Activated naive CD8-positive, alpha-beta T cell (primary cell): Measurements from ENCODE around the gene ZSCAN5B.
"Not testable (repeated sequence)": the region's sequence is repeated elsewhere in the genome, so short reads cannot be mapped to it uniquely, and the experiment has no call there.

ENCODE experiments used
- H3K27ac Mint-ChIP-seq: one replicate; pipeline ENCODE4 v1.8.0; 2021; ENCODE audit warnings: mixed read lengths
- H3K27me3 Mint-ChIP-seq: one replicate; pipeline ENCODE4 v1.8.0; 2021; ENCODE audit warnings: mixed read lengths
- H3K36me3 Mint-ChIP-seq: one replicate; pipeline ENCODE4 v1.8.0; 2021; ENCODE audit warnings: mixed read lengths
- H3K4me1 Mint-ChIP-seq: one replicate; pipeline ENCODE4 v1.8.0; 2021; ENCODE audit warnings: low read depth, mixed read lengths
- H3K4me3 Mint-ChIP-seq: one replicate; pipeline ENCODE4 v1.8.0; 2021; ENCODE audit warnings: mild to moderate bottlenecking, mixed read lengths
- H3K9me3 Mint-ChIP-seq: one replicate; pipeline ENCODE4 v1.8.0; 2021; ENCODE audit warnings: low read depth, mixed read lengths

The ZSCAN5B gene

DNA sequence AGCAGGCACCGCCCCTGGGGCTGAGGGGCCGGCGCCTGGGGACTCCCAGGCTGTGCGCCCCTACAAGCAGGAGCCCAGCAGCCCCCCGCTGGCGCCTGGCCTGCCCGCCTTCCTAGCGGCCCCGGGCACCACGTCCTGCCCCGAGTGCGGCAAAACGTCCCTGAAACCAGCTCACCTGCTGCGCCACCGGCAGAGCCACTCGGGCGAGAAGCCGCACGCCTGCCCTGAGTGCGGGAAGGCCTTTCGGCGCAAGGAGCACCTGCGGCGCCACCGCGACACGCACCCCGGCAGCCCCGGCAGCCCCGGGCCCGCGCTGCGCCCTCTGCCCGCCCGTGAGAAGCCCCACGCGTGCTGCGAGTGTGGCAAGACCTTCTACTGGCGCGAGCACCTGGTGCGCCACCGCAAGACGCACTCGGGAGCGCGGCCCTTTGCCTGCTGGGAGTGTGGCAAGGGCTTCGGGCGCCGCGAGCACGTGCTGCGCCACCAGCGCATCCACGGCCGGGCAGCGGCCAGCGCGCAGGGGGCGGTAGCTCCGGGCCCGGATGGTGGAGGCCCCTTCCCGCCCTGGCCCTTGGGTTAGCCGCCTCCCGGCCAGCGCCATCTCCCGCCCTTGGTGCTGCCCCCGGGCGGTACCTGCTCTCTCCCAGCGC is 37.8 kb downstream of the ZSCAN5B start:
- H3K9me3 Mint-ChIP-seq, result no peaks in the 10 kb centered on the region
- H3K4me1 Mint-ChIP-seq, result peaks cover 8% of the 10 kb centered on the region
- no peaks in the 10 kb centered on the region for H3K27me3 Mint-ChIP-seq
- H3K36me3 Mint-ChIP-seq, result peaks cover 7% of the 10 kb centered on the region
- H3K4me3 Mint-ChIP-seq, result no peak overlapping the region
- no peak overlapping the region for H3K27ac Mint-ChIP-seq

DNA sequence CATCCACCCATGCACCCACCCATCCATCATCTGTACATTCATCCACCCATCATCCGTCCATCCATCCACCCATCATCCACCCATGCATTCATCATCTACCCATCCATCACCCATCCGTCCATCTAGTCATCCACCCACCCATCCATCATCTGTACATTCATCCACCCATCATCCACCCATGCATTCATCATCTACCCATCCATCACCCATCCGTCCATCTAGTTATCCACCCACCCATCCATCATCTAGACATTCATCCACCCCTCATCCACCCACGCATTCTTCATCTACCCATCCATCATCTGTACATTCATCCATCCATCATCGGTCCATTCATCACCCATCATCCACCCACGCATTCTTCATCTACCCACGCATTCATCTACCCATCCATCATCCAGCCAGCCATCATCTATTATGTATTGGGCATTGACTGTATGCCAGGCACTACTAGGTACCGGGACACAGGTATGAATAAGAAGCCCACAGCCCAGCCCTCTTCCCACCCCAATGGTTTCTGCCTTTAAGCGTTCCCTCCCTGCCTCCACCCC is 38.5 kb downstream of the ZSCAN5B start:
- H3K27me3 Mint-ChIP-seq, result no peaks in the 10 kb centered on the region
- H3K4me3 Mint-ChIP-seq, result no peak overlapping the region
- H3K4me1 Mint-ChIP-seq, result peaks cover 6% of the 10 kb centered on the region
- H3K9me3 Mint-ChIP-seq, result no peaks in the 10 kb centered on the region
- no peak overlapping the region for H3K27ac Mint-ChIP-seq
- peaks cover 7% of the 10 kb centered on the region for H3K36me3 Mint-ChIP-seq

DNA sequence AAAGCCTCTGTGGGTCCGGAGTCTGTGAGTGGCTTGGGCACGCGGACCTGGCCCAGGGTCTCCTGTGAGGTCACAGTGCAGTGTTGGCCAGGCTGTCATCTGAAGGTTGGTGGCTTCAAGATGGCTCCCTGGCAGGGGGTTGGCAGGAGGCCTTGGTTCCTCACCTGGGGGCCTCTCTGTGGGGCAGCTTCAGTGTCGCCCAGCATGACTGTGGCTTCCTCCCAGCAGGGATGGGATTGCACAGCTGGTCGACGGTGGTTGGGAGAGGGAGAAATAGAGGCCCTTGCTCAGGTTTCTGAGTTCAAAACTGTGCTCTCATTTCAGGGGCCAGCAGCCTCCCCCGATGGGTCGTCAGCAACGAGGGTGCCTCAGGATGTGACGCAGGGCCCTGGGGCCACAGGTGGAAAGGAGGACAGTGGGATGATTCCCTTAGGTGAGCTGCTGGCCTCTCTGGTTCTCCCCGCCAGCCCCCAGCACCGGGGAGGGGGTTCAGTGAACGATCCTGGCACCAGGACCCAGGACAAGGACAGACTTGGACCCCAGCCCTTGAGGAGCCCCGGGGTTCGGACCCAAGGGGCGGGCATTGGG is 39.3 kb downstream of the ZSCAN5B start:
- Mint-ChIP-seq H3K36me3 (peaks cover 7% of the 10 kb centered on the region), H3K4me3 (no peak overlapping the region)

DNA sequence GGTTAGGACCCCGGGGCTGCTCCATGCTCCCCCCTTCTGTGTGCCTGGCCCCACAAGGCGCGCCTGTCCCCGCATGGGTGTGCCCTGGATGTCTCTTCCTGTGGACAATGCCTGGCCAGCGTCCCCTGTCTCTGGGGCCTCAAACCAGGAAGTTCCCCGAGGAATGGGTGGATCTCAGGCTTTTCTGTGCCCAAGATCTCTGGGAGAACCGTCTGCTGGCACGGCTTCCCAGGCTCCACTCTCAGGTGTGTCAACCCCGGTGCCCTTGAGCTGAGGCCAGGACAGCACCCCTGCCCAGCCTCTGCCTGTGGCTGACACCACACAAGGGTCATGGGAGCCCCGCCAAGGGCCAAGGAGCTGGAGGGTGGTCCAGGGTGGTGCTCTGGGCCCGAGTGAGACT is 40.8 kb downstream of the ZSCAN5B start:
- Mint-ChIP-seq H3K27me3 (no peaks in the 10 kb centered on the region), H3K4me1 (peaks cover 16% of the 10 kb centered on the region), H3K36me3 (peaks cover 7% of the 10 kb centered on the region), H3K27ac (no peak overlapping the region), H3K9me3 (no peaks in the 10 kb centered on the region), H3K4me3 (no peak overlapping the region)

More for the DNA sequence above, 39.3 kb downstream of the ZSCAN5B start:
- Mint-ChIP-seq H3K4me1 (peaks cover 11% of the 10 kb centered on the region), H3K27me3 (no peaks in the 10 kb centered on the region), H3K27ac (no peak overlapping the region), H3K9me3 (no peaks in the 10 kb centered on the region)

DNA sequence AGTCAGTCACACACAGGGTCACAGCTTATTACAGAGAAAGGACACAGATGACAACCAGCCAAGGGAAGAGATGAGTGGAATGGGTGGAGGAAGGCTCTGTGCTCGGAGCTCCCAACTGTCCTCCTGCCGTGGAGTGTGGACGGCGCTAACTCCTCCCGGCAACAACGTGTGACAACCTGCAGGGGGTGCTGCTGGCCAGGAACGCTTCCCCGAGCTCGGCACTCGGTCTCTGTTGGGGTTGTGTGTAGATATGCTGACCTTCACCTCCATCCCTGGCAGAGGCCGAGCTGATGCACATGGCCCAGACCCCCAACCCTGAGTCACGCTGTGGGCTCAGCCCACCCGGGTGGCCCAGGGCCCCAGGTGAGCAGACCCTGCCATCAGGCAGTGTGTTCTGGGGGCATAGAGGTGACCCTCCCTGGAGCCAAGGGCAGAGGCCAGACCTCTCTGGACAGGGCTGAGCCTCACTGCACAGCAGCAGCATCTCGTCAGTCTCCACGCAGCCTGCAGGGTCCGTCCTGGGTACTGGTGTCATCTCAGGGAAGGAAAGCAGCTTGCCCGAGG is 42.4 kb downstream of the ZSCAN5B start:
- peaks cover 16% of the 10 kb centered on the region for H3K4me1 Mint-ChIP-seq
- H3K9me3 Mint-ChIP-seq, result no peaks in the 10 kb centered on the region
- H3K27me3 Mint-ChIP-seq, result no peaks in the 10 kb centered on the region
- H3K4me3 Mint-ChIP-seq, result no peak overlapping the region
- H3K27ac Mint-ChIP-seq, result peak overlapping the region; percentile 16
- peaks cover 9% of the 10 kb centered on the region for H3K36me3 Mint-ChIP-seq

DNA sequence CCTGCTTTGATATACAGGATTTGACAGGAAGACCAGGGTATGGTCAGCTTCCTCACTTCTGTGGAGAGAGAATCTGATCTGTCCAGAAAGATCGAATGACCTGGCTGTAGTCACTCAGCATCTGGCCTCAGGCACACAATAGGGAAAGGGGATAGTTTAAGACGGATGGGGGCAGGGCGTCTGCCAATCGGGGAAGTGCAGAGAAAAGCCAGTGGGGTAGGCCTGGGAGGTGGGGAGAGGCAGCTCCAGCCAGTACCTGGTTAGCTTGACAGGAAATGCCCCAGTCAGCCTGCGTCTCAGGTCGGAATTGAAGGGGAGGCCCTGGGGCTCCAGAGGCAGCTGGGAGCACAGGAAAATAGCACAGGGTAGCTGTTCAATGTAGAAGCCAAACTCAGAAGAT is 44.1 kb downstream of the ZSCAN5B start:
- Mint-ChIP-seq H3K4me1 (peaks cover 18% of the 10 kb centered on the region), H3K36me3 (peaks cover 6% of the 10 kb centered on the region), H3K27ac (peak overlapping the region; percentile 89), H3K27me3 (no peaks in the 10 kb centered on the region), H3K9me3 (no peaks in the 10 kb centered on the region), H3K4me3 (no peak overlapping the region)

DNA sequence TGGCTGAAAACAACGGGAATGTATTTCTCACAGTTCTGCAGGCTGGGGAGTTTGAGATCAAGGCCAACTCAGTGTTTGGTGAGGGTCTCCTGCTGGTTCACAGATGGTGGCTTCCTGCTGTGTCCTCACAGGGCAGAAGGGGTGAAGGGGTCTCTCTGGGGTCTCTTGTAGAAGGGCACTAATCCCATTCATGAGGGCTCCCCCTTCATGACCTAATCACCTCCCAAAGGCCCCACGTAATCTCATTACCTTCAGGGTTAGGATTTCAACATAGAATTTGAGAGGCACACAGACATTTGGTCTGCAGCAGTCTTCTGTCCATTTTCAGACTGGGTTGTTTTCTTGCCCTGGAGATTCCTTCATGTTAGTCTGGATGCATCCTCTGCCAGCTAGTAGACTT is 44.9 kb downstream of the ZSCAN5B start:
- Mint-ChIP-seq H3K9me3 (no peaks in the 10 kb centered on the region), H3K27ac (peak overlapping the region; percentile 35), H3K4me3 (no peak overlapping the region), H3K36me3 (peaks cover 9% of the 10 kb centered on the region), H3K4me1 (peaks cover 18% of the 10 kb centered on the region), H3K27me3 (no peaks in the 10 kb centered on the region)

GRCh38 chr19:56150358-56150757 is 47.2 kb downstream of the ZSCAN5B start:
- Mint-ChIP-seq H3K27ac (no peak overlapping the region), H3K4me1 (peaks cover 18% of the 10 kb centered on the region), H3K36me3 (peaks cover 9% of the 10 kb centered on the region), H3K4me3 (no peak overlapping the region), H3K27me3 (no peaks in the 10 kb centered on the region), H3K9me3 (no peaks in the 10 kb centered on the region)

GRCh38 chr19:56149656-56150038 is 47.9 kb downstream of the ZSCAN5B start:
- Mint-ChIP-seq H3K27ac (no peak overlapping the region), H3K4me3 (no peak overlapping the region), H3K4me1 (peaks cover 18% of the 10 kb centered on the region), H3K36me3 (peaks cover 9% of the 10 kb centered on the region), H3K27me3 (no peaks in the 10 kb centered on the region), H3K9me3 (no peaks in the 10 kb centered on the region)

DNA sequence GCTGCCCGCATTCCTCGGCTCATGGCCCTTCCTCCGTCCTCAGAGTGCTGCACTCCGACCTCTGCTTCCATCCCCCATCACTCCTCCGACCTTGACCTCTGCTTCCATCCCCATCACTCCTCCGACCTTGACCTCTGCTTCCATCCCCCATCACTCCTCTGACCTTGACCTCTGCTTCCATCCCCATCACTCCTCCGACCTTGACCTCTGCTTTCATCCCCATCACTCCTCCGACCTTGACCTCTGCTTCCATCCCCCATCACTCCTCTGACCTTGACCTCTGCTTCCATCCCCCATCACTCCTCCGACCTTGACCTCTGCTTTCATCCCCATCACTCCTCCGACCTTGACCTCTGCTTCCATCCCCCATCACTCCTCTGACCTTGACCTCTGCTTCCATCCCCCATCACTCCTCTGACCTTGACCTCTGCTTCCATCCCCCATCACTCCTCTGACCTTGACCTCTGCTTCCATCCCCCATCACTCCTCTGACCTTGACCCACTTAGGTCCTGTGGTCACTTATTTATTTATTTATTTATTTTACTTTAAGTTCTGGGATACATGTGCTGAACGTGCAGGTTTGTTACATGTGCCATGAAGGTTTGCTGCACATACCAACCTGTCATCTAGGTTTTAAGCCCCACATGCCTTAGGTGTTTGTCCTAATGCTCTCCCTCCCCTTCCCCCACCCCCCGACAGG is 48.5 kb downstream of the ZSCAN5B start:
- H3K27me3 Mint-ChIP-seq, H3K9me3 Mint-ChIP-seq, H3K36me3 Mint-ChIP-seq, H3K27ac Mint-ChIP-seq, H3K4me3 Mint-ChIP-seq: not testable (repeated sequence)
- H3K4me1 Mint-ChIP-seq, result peaks cover 23% of the 10 kb centered on the region

- Mint-ChIP-seq H3K4me1 (peaks cover 21% of the 10 kb centered on the region), H3K27me3 (no peaks in the 10 kb centered on the region), H3K36me3 (peaks cover 9% of the 10 kb centered on the region), H3K27ac (no peak overlapping the region), H3K4me3 (no peak overlapping the region), H3K9me3 (no peaks in the 10 kb centered on the region)
Observed at GRCh38 chr19:56148096-56148495, 49.5 kb downstream of the ZSCAN5B start.

DNA sequence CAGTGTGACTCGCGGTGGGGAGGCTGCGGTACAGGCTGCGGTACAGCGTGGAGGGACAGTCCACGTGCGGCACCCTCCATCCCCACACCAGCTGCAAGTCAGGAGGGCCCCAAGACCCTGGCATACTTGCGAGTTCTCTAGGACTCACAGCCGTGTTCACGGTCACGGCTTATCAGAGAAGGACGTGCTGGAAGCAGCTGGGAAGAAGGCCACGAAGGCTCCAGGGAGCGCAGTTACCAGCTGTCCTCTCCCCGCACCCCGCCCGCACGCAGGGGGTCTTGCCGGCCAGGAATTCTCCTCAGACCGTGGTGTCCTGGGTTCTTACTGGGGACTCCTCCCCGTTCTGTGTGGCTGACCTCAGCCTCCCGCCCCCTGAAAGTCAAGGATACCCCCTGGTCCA is 50.3 kb downstream of the ZSCAN5B start:
- Mint-ChIP-seq H3K27ac (no peak overlapping the region), H3K4me3 (no peak overlapping the region), H3K27me3 (no peaks in the 10 kb centered on the region), H3K9me3 (no peaks in the 10 kb centered on the region), H3K4me1 (peaks cover 17% of the 10 kb centered on the region), H3K36me3 (peaks cover 9% of the 10 kb centered on the region)

- Mint-ChIP-seq H3K4me1 (peaks cover 20% of the 10 kb centered on the region), H3K9me3 (no peaks in the 10 kb centered on the region), H3K27me3 (no peaks in the 10 kb centered on the region), H3K27ac (no peak overlapping the region), H3K4me3 (no peak overlapping the region), H3K36me3 (peaks cover 9% of the 10 kb centered on the region)
Observed at GRCh38 chr19:56146904-56147303, 50.7 kb downstream of the ZSCAN5B start.

DNA sequence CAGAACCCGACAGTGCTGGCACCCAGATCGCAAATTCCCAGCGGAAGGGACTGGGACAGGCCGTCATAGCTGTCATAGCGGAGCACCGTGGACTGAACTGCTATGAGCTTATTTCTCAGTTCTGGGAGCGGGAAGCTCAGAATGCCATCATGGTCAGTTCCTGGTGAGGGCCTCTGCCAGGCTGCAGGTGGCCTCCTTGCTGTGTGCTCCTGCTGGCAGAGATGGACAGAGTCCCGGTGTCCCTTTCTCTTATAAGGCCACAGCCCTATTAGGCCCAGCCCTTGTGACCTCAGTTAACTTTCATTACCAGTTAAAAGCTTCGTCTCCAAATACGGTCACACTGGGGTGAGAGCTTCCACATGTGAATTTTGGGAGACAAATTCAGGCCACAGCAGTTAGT is 51.9 kb downstream of the ZSCAN5B start:
- Mint-ChIP-seq H3K27ac (no peak overlapping the region), H3K27me3 (no peaks in the 10 kb centered on the region), H3K4me1 (peaks cover 25% of the 10 kb centered on the region), H3K9me3 (no peaks in the 10 kb centered on the region), H3K4me3 (no peak overlapping the region), H3K36me3 (peaks cover 9% of the 10 kb centered on the region)

DNA sequence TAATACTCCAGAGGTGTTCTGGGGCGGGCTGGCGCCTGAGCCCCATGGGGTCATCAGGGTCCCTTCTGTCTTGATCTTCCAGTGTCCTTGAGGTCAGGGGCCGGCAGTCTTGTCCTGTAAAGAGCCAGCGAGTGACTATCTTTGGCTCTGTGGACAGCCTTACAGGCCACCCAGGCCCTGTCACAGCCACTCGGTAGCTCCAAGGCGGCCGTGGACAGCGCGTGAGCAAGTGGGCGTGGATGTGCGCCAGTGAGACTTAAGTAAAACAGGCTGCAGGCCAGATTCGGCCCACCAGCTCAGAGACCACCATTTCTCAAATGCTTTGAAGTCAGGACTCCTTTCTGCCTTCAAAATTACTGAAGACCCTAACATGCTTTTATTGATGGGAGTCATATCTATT is 52.8 kb downstream of the ZSCAN5B start:
- Mint-ChIP-seq H3K36me3 (peaks cover 6% of the 10 kb centered on the region), H3K27me3 (no peaks in the 10 kb centered on the region), H3K4me1 (peaks cover 33% of the 10 kb centered on the region), H3K27ac (no peak overlapping the region), H3K4me3 (no peak overlapping the region), H3K9me3 (no peaks in the 10 kb centered on the region)
